HL-60 (cell line): ENCODE data around the gene SCN3B.
"Not testable (repeated sequence)": the region's sequence is repeated elsewhere in the genome, so short reads cannot be mapped to it uniquely, and the experiment has no call there.

ENCODE experiments used
- DNase-seq, 2 experiments: peaks; one replicate each; pipeline ENCODE4 v3.0.0-alpha.2; 2010 to 2020; ENCODE audit warnings: low read depth in 1 of 2, low spot score in 1 of 2
- H3K27ac ChIP-seq: fragments of 250-450 bp; sonication (Bioruptor Pico); replicated peaks from 2 replicates; pipeline ENCODE4 v1.5.1; 2020; ENCODE audit warnings: mild to moderate bottlenecking, moderate library complexity
- H3K27me3 ChIP-seq: fragments of 250-450 bp; sonication (Bioruptor Pico); 2 replicates; pipeline ENCODE4 v1.5.1; 2021; ENCODE audit warnings: mild to moderate bottlenecking, moderate library complexity; ENCODE audit not compliant: insufficient read depth, poor library complexity, severe bottlenecking
- H3K4me3 ChIP-seq: replicated peaks from 2 replicates; pipeline ENCODE4 v1.5.1; 2011; ENCODE audit warnings: mild to moderate bottlenecking, control low read depth, low read length; ENCODE audit not compliant: insufficient read depth
- GABPA ChIP-seq: IDR thresholded peaks from 2 replicates; pipeline ENCODE4 v1.6.1; 2012; ENCODE audit warnings: low read depth
- POLR2AphosphoS5 ChIP-seq: IDR thresholded peaks from 2 replicates; pipeline ENCODE4 v1.6.1; 2012; ENCODE audit warnings: low read depth
- SPI1 ChIP-seq: IDR thresholded peaks from 2 replicates; pipeline ENCODE4 v1.6.1; 2012; ENCODE audit warnings: low read depth, mild to moderate bottlenecking, borderline replicate concordance
- TF ChIP-seq, protein P1 (sequence below): IDR thresholded peaks from 2 replicates; pipeline ENCODE4 v1.6.1; 2012; ENCODE audit warnings: low read depth; ENCODE audit not compliant: insufficient replicate concordance
- TF ChIP-seq, protein P2 (sequence below): IDR thresholded peaks from one replicate; pipeline ENCODE4 v1.5.1; 2011; ENCODE audit warnings: low read length, control low read depth, inconsistent platforms; ENCODE audit not compliant: insufficient read depth

SCN3B gene

DNA sequence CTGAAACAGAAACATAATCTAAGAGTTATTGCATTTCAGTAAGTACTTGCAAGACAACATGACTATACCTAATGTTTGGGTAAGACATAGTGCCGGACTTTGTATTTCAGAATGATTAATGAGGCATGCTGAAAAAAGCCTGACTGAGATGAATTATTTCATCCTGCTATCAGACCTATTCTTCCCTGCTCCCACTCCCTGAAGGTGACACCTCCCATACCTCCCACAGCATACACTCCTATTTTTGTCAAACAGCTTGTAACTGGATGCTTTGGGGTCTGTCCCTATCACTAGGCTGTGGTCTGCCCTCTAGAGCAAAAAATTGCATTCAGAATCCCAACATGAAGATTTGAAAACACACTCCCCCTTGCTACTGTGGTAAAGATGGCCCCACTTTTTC lies 10.9 kb upstream of the SCN3B start:
- H3K27ac ChIP-seq, result no peak overlapping the region
- H3K4me3 ChIP-seq, result no peak overlapping the region
- TF ChIP-seq GABPA, result no peak
- DNase-seq, result no peak
- peaks cover 4% of the 10 kb centered on the region for H3K27me3 ChIP-seq

DNA sequence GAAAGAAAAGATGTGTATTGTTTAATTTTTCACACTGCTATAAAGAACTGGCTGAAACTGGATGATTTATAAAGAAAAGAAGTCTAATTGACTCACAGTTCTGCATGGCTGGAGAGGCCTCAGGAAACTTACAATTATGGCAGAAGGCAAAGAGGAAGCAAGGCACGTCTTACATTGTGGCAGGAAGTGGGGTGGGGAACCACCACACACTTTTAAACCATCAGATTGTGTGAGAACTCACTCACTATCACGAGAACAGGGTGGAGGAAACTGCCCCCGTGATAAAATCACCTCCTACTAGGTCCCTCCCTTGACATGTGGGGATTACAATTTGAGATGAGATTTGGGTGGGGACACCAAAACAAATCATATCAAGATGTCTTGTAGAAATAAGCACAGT lies 5.5 kb upstream of the SCN3B start:
- H3K27me3 ChIP-seq, H3K27ac ChIP-seq, H3K4me3 ChIP-seq: not testable (repeated sequence)
- peak; percentile 39; the same call in 1 of the 2 replicates for TF ChIP-seq SPI1
- peak; percentile 32 to 65 for DNase-seq

DNA sequence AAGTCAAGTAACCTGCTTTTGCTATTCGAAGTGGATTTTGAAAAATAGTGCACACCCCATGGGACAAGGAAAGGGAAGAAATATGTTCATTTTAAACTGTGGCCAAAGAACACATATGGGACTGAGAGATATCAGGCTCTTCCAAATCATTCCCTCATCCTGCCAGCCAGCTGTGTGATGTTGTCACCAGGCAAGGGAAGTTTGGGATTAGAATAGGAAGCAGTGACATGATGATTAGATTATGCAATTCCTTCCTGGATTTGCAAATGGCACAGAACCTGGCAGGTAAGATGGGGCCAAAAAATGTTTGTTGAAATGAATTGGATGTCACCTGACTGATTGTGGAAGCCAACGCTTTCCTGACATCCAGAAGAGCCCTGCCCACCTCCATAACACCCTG lies 4.9 kb upstream of the SCN3B start:
- DNase-seq, result no peak
- Histone ChIP-seq H3K4me3 (no peak overlapping the region), H3K27ac (no peak overlapping the region), H3K27me3 (peaks cover 8% of the 10 kb centered on the region)
- TF ChIP-seq, protein P1, sequence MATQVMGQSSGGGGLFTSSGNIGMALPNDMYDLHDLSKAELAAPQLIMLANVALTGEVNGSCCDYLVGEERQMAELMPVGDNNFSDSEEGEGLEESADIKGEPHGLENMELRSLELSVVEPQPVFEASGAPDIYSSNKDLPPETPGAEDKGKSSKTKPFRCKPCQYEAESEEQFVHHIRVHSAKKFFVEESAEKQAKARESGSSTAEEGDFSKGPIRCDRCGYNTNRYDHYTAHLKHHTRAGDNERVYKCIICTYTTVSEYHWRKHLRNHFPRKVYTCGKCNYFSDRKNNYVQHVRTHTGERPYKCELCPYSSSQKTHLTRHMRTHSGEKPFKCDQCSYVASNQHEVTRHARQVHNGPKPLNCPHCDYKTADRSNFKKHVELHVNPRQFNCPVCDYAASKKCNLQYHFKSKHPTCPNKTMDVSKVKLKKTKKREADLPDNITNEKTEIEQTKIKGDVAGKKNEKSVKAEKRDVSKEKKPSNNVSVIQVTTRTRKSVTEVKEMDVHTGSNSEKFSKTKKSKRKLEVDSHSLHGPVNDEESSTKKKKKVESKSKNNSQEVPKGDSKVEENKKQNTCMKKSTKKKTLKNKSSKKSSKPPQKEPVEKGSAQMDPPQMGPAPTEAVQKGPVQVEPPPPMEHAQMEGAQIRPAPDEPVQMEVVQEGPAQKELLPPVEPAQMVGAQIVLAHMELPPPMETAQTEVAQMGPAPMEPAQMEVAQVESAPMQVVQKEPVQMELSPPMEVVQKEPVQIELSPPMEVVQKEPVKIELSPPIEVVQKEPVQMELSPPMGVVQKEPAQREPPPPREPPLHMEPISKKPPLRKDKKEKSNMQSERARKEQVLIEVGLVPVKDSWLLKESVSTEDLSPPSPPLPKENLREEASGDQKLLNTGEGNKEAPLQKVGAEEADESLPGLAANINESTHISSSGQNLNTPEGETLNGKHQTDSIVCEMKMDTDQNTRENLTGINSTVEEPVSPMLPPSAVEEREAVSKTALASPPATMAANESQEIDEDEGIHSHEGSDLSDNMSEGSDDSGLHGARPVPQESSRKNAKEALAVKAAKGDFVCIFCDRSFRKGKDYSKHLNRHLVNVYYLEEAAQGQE, result no peak
- no peak for TF ChIP-seq POLR2AphosphoS5
- TF ChIP-seq, protein P2, sequence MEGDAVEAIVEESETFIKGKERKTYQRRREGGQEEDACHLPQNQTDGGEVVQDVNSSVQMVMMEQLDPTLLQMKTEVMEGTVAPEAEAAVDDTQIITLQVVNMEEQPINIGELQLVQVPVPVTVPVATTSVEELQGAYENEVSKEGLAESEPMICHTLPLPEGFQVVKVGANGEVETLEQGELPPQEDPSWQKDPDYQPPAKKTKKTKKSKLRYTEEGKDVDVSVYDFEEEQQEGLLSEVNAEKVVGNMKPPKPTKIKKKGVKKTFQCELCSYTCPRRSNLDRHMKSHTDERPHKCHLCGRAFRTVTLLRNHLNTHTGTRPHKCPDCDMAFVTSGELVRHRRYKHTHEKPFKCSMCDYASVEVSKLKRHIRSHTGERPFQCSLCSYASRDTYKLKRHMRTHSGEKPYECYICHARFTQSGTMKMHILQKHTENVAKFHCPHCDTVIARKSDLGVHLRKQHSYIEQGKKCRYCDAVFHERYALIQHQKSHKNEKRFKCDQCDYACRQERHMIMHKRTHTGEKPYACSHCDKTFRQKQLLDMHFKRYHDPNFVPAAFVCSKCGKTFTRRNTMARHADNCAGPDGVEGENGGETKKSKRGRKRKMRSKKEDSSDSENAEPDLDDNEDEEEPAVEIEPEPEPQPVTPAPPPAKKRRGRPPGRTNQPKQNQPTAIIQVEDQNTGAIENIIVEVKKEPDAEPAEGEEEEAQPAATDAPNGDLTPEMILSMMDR, result no peak
- no peak for TF ChIP-seq GABPA
- no peak for TF ChIP-seq SPI1

DNA sequence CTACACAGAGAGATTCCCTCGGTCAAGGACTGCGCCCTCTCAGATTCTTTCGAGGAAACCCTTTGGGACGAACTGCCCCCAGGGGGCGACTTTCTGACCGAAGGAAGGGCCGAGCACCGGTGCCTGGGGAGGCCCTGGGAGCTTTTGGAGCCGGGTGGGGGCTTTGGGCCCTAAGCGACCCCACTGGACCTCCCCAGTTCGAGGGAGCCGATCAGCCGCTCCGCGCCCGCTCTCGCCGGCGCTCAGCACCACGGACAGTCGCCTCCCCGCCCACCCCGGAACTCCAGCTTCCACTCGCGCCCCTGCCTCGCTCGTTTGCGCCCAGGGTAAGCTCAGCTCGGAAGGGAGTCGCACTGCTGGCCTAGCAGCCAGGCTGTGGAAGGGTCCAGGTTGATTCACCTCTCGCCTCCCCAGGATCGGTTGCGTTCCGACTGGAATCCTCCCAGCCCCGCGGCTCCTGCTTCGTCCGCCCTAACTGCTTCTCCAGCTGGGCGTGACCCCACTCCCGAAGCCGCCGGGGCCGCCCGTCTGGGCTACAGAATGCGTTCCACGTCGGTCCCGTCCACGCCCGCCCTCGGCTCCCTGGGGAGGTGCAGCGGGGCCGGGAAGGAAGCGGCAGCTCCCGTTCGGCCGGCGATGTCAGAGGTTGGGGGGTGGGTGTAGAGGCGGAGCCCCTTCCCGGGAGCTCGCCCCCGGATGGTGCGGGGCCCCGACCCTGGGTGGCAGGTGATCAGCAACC lies 428 bp downstream of the SCN3B start:
- Histone ChIP-seq H3K4me3 (peak overlapping the region; percentile 16; the same call in 1 of the 2 replicates), H3K27me3 (peaks cover 24% of the 10 kb centered on the region)
- no peak for DNase-seq

More for the DNA sequence above, 428 bp downstream of the SCN3B start:
- H3K27ac ChIP-seq, result no peak overlapping the region
- TF ChIP-seq SPI1 (no peak), GABPA (no peak), POLR2AphosphoS5 (no peak)
- TF ChIP-seq, protein P2, result no peak
- TF ChIP-seq, protein P1, result peak; percentile 96
